ENCODE data around the gene SLC9A5. TPM values are rescaled to one million over a fixed set of nuclear protein-coding genes. Genes with fewer than 3 reads are reported as not detected.

SLC9A5 gene
- total RNA-seq, 1 experiment from 2014 or later: 1.1 TPM

- POLR2A ChIA-PET (ENCODE audit: unreplicated experiment): no interaction called here
- no peak for TF ChIP-seq EZH2 (IDR thresholded peaks at IDR 0.05; ENCODE audit: low read length, unreplicated experiment)
- no peak for TF ChIP-seq EZH2phosphoT487 (IDR thresholded peaks at IDR 0.05; ENCODE audit: borderline replicate concordance, low read length)
- TF ChIP-seq CTCF (conservative IDR thresholded peaks at IDR 0.05; ENCODE audit: low read depth, low read length): no peak
- no peaks in the 10 kb centered on the region for H3K9me3 ChIP-seq (ENCODE audit: low read length)
- CTCF ChIA-PET: no interaction called here
- H3K36me3 ChIP-seq (ENCODE audit: low read depth, low read length): no peaks in the 10 kb centered on the region
- H3K4me2 ChIP-seq (ENCODE audit: low read length): no peak overlapping the region
- BruUV-seq (replicated peaks): no TSS peak
- DNase-seq (no peak), ATAC-seq (no peak)
- H2AFZ ChIP-seq (ENCODE audit: low read length): no peak overlapping the region
- H3K9me2 ChIP-seq (replicated peaks; ENCODE audit: low read length): no peaks in the 10 kb centered on the region
- no peaks in the 10 kb centered on the region for H3F3A ChIP-seq (ENCODE audit: low read length, unreplicated experiment)
- H4K20me1 ChIP-seq (ENCODE audit: low read length): no peaks in the 10 kb centered on the region
- intact Hi-C loops (cut with micrococcal nuclease): no loop called here
- H3K79me2 ChIP-seq (ENCODE audit: low read length): no peaks in the 10 kb centered on the region
- no peak overlapping the region for H3K4me3 ChIP-seq (ENCODE audit: low read length)
- H3K4me1 ChIP-seq (ENCODE audit: insufficient read depth, low read length): peaks cover 13% of the 10 kb centered on the region
- no peak overlapping the region for H3K27ac ChIP-seq (ENCODE audit: low read length)
- no peak overlapping the region for H3K9ac ChIP-seq (ENCODE audit: low read length)
- H3K27me3 ChIP-seq (ENCODE audit: low read length): no peaks in the 10 kb centered on the region
Measured at GRCh38 chr16:67299269-67299668, 50.5 kb downstream of the SLC9A5 start.

- TF ChIP-seq CTCF (conservative IDR thresholded peaks at IDR 0.05; ENCODE audit: low read depth, low read length) (no peak), EZH2 (IDR thresholded peaks at IDR 0.05; ENCODE audit: low read length, unreplicated experiment) (no peak), EZH2phosphoT487 (IDR thresholded peaks at IDR 0.05; ENCODE audit: borderline replicate concordance, low read length) (no peak)
- H3K27me3 ChIP-seq (ENCODE audit: low read length): no peaks in the 10 kb centered on the region
- no peak overlapping the region for H2AFZ ChIP-seq (ENCODE audit: low read length)
- ChIA-PET POLR2A (ENCODE audit: unreplicated experiment) (no interaction called here), CTCF (no interaction called here)
- ATAC-seq: no peak
- no peaks in the 10 kb centered on the region for H3K79me2 ChIP-seq (ENCODE audit: low read length)
- no peaks in the 10 kb centered on the region for H3F3A ChIP-seq (ENCODE audit: low read length, unreplicated experiment)
- no peaks in the 10 kb centered on the region for H3K9me2 ChIP-seq (replicated peaks; ENCODE audit: low read length)
- H3K27ac ChIP-seq (ENCODE audit: low read length): no peak overlapping the region
- intact Hi-C loops (cut with micrococcal nuclease): no loop called here
- H3K9ac ChIP-seq (ENCODE audit: low read length): no peak overlapping the region
- H3K4me3 ChIP-seq (ENCODE audit: low read length): no peak overlapping the region
- no peaks in the 10 kb centered on the region for H3K36me3 ChIP-seq (ENCODE audit: low read depth, low read length)
- no peak for DNase-seq
- H3K4me1 ChIP-seq (ENCODE audit: insufficient read depth, low read length): peaks cover 9% of the 10 kb centered on the region
- H3K4me2 ChIP-seq (ENCODE audit: low read length): no peak overlapping the region
- no peaks in the 10 kb centered on the region for H4K20me1 ChIP-seq (ENCODE audit: low read length)
- no TSS peak for BruUV-seq (replicated peaks)
- no peaks in the 10 kb centered on the region for H3K9me3 ChIP-seq (ENCODE audit: low read length)
Measured at GRCh38 chr16:67301080-67301782, 52.5 kb downstream of the SLC9A5 start.

GRCh38 chr16:67302076-67302475 is 53.3 kb downstream of the SLC9A5 start:
- Histone ChIP-seq H3K79me2 (ENCODE audit: low read length) (no peaks in the 10 kb centered on the region), H3K4me1 (ENCODE audit: insufficient read depth, low read length) (peaks cover under 1% of the 10 kb centered on the region), H3K36me3 (ENCODE audit: low read depth, low read length) (no peaks in the 10 kb centered on the region), H2AFZ (ENCODE audit: low read length) (no peak overlapping the region), H3K9ac (ENCODE audit: low read length) (no peak overlapping the region), H3F3A (ENCODE audit: low read length, unreplicated experiment) (no peaks in the 10 kb centered on the region), H3K9me2 (replicated peaks; ENCODE audit: low read length) (no peaks in the 10 kb centered on the region), H3K4me2 (ENCODE audit: low read length) (no peak overlapping the region), H3K27ac (ENCODE audit: low read length) (no peak overlapping the region), H3K9me3 (ENCODE audit: low read length) (no peaks in the 10 kb centered on the region), H4K20me1 (ENCODE audit: low read length) (no peaks in the 10 kb centered on the region), H3K27me3 (ENCODE audit: low read length) (no peaks in the 10 kb centered on the region), H3K4me3 (ENCODE audit: low read length) (no peak overlapping the region)
- intact Hi-C loops (cut with micrococcal nuclease): no loop called here
- ChIA-PET CTCF (no interaction called here), POLR2A (ENCODE audit: unreplicated experiment) (no interaction called here)
- no peak for DNase-seq
- BruUV-seq (replicated peaks): no TSS peak
- ATAC-seq: no peak
- no peak for TF ChIP-seq EZH2phosphoT487 (IDR thresholded peaks at IDR 0.05; ENCODE audit: borderline replicate concordance, low read length)
- no peak for TF ChIP-seq CTCF (conservative IDR thresholded peaks at IDR 0.05; ENCODE audit: low read depth, low read length)
- no peak for TF ChIP-seq EZH2 (IDR thresholded peaks at IDR 0.05; ENCODE audit: low read length, unreplicated experiment)

Measured in PC-3 (cell line).